Dermis microvascular lymphatic vessel endothelial cell (primary cell): ENCODE measurements around the gene IDH3A. TPM values are rescaled to one million over a fixed set of nuclear protein-coding genes. Genes with fewer than 3 reads are reported as not detected.

Experiments used
- DNase-seq, 2 donors: peaks; one replicate each; pipeline versions ENCODE4 v3.0.0 to v3.0.0-alpha.2; 2010; ENCODE audit warnings: low read depth in 2 of 2
- total RNA-seq: library from RNA; depleted of rRNA; stranded (reverse); fragments of >200 nt; gene quantifications from 2 replicates; pipeline ENCODE4 v1.2.1, GENCODE V29; 2014

The IDH3A gene
- total RNA-seq, 1 donor from 2014 or later, result 20.3 TPM

GRCh38 chr15:78164010-78164409 lies 14.8 kb downstream of the IDH3A start:
- no peak for DNase-seq

- DNase-seq, result no peak
Observed at GRCh38 chr15:78167227-78167888, 18.2 kb downstream of the IDH3A start.

GRCh38 chr15:78168608-78169007 lies 19.4 kb downstream of the IDH3A start:
- DNase-seq, result no peak

DNA sequence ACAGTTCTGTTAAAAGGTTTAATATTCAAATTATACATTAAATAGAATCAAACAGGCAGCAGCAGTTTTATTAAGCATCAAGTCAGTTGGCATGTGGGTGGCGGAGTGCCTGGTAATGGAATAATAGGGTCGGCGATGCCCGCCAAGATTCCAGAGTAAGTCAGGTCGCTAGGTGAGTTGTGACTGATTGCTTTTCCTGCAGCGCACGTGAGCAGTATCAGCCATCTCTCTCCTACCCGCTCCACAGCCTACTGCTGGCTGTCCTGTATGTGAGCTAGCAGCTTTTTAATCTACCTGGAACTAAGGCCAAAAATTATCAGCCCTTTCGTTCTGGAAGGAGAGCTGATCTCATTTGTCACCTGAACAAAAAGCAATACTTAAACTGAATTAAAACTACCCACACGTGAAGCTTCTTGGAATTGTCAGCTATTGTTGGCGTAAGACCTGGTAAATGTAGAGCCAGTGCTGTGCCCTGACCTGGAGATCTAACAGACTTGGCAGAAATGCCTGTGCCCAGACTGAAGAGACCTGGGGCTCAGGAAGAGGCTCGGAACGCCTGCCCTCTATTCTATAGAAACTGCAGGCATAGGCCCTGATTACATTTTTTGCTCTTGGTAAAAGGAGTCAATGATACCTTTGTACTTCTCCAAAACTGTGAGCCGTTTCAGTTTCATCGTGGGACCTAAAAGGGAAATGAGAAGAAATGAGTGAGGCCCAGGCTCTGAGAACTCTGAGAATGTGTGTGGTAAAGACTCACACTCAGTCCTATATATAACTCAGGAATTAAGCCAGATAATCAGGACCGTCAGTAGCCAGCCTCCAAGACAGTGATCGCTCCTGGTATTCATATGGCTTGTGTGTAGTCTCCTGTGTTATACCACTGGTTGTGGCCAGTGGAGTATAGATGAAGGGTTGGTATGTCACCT lies 21.9 kb downstream of the IDH3A start:
- DNase-seq, result no peak

- no peak for DNase-seq
Observed at GRCh38 chr15:78171864-78172472, 22.8 kb downstream of the IDH3A start.

GRCh38 chr15:78174401-78174800 lies 25.2 kb downstream of the IDH3A start:
- DNase-seq, result no peak

- DNase-seq, result no peak
Observed at GRCh38 chr15:78175330-78175729, 26.2 kb downstream of the IDH3A start.

GRCh38 chr15:78177447-78177873 lies 28.3 kb downstream of the IDH3A start:
- DNase-seq, result peak in 1 of 2 donors; percentile 28

GRCh38 chr15:78178064-78178463 lies 28.9 kb downstream of the IDH3A start:
- DNase-seq, result no peak

DNA sequence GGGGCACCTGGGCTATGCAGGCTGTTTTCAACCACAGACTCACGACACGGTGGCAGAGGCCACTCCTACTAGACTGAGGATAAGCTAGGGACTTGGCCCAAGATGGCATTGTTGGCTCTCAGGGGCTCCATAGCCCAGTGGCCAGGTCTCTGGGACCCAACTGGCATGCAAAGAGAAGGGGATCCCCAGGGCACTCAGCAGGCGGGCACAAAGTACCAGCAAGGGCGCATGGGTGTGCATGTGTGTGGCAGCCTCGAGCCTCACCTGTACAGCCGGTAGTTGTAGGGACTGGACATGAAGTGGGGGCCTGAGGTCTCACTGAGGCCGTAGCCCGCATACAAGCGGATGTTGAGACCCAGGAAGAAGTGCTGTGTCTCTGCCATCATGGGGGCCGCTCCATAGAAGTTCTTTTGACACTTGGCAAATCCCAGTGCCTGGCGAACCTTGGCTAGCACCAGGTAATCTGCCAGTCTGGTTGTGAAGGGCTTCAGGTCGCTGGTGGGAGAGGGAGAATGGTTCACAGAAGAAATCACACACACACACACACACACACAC lies 30.2 kb downstream of the IDH3A start:
- no peak for DNase-seq

GRCh38 chr15:78179906-78180305 lies 30.7 kb downstream of the IDH3A start:
- no peak for DNase-seq

GRCh38 chr15:78182336-78182700 lies 33.2 kb downstream of the IDH3A start:
- DNase-seq, result no peak

DNA sequence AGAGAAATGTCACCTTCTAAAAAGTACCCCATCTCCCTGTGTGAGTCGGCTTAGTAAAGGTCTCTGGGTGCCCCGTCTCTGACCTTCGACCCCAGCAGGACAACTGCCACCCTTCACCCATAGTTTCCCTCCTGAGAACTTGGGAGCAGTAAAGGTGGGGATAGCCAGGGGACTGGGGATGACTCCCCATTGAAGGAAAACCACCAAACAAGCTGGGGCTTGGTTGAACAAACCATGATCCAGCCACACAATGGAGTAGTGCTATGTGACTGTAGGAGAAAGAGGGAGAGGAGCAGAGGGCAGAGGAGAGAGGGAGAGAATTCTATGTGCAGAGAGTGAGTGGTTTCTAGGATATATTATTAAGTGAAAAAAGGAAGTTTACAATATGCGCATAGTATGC lies 33.7 kb downstream of the IDH3A start:
- DNase-seq, result no peak

DNA sequence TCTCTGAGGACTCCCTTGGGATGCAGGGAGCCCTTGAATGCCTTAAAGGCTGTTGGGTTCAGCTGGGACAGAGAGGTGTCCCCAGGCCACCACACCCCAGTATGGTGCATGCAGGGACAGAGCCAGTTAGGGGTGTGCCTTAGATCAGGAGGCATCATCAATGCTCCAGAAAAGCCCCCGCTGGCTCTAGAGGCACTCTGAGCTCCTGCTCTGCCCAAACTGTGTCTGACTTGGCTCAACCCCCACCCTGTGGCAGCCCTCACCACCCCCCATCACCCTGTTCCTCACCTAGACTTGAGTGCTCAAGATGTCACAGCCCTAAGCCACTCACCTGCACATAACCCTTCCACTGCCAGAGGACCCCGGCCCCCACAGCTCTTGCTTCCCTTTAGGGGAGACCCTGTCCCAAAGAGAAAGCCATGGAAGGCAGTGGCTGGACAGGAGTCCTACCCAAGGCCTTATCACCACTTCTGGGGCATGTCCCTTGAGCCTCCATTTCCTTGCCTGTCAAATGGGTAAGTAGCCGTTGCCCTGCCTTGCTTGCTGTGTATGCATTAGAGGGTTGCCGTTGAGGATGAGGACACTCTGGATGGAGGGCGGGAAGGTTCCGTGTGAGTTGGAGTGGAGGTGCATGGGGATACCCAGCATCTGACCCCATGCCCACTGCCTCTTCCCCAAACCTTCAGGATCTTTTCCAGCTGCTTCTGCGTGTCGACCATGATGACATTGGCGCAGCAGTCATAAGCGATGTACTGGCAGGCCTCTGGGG lies 43.8 kb downstream of the IDH3A start:
- no peak for DNase-seq

GRCh38 chr15:78193731-78194567 lies 44.8 kb downstream of the IDH3A start:
- no peak for DNase-seq

- no peak for DNase-seq
Observed at GRCh38 chr15:78194568-78194925, 45.4 kb downstream of the IDH3A start.

DNA sequence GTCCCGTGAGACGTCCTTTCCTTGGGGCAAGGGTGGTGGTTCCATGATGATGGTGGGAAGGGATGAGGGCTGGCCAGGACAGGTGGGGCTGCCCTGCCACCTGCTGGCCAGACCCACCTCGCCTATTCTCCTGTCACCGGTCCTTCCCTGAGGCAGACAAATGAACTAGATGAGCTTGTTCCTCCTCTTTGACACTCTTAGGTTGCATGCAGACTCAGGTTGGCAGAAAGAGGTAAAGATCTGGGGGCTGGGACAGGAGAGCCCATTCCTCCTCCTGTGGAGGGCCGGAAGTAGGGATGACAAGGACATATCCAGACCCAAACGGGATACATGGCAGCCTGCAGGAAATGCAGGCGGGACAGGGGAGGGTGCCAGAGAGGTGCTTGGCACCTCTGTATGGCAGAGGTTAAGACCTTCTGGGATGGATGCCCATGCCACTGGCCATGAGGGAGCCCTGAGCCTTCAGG lies 46.6 kb downstream of the IDH3A start:
- peak; percentile 20 to 51 for DNase-seq

DNA sequence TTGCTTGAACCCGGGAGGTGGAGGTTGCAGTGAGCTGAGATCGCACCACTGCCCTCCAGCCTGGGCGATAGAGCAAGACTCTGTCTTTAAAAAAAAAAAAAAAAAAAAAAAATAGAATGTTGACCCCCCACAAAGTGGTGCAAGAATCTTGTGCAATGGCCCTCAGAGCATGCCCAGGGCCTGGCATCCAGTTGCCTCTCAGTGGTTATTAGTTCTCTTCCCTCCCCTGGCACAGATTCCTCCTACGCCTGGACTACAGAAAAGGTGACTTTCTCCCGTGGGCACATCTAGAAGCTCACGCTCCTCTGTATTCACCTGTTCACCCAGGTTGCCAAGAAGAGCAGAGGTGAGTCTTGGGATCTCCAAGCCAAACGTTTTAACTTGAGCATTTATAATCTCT lies 48.5 kb downstream of the IDH3A start:
- no peak for DNase-seq

DNA sequence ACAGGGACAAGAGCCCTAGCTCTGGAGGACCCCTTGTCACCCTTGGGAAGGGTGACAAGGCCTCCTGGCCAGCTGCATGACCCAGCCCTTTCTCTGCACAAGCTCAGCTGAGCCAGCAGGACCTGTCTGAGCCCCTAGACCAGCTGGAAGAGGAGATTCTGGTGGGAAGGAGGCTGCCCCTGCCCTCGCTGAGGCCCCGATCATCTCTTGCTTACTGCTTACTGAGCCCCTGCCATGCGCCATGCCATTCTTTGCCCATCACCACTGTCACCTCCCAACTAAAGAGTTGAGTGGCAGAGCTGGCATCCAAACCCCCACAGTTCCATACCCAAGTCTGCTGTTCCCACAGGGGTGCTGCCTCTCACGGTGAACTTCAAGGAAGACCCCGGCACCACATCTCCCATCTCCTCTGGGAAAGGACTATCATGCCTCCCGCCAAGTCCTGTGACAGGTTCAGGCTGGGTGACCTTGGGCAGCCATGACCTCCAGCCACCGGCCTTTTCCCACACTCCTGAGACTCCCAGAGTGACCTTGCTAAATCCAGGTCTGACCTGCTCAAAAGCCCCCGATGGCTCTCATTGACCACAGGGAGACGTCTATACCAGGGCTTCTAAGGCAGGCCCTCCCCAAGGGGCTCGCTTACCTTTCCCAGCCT lies 51.2 kb downstream of the IDH3A start:
- DNase-seq, result no peak
